AG04450 (cell line): ENCODE measurements around the gene NT5C2. TPM values are rescaled to one million over a fixed set of nuclear protein-coding genes. Genes with fewer than 3 reads are reported as not detected.
A peak's percentile ranks its signal among the peaks of the same experiment; 100 is the strongest.

Experiments used
- CTCF ChIA-PET: fragments of 300-600, 350-600 bp; formaldehyde crosslinking; extraction: SDS; loops from one replicate; lab custom pipeline; 2022; ENCODE audit warnings: antibody characterized with exemption, inconsistent platforms; lab: Charles Lee
- POLR2A ChIA-PET: fragments of 350-600 bp; formaldehyde crosslinking; extraction: SDS; loops from one replicate; lab custom pipeline; 2021; ENCODE audit warnings: antibody characterized with exemption, inconsistent platforms; lab: Yijun Ruan, JAX
- DNase-seq: peaks from one replicate; pipeline ENCODE4 v3.0.0-alpha.2; 2011; ENCODE audit warnings: low read depth, low spot score
- H3K27ac ChIP-seq: one replicate; pipeline ENCODE4 v1.5.1; 2012; ENCODE audit warnings: low read depth, low read length, control low read depth
- H3K27me3 ChIP-seq: one replicate; pipeline ENCODE4 v1.6.0; 2012; ENCODE audit warnings: low read length; ENCODE audit not compliant: control insufficient read depth, insufficient read depth
- H3K4me3 ChIP-seq: 2 replicates; pipeline ENCODE4 v1.5.1; 2011; ENCODE audit warnings: mild to moderate bottlenecking, low read depth, low read length, control low read depth
- H3K9me3 ChIP-seq: 2 replicates; pipeline ENCODE4 v1.5.1; 2012; ENCODE audit warnings: low read length; ENCODE audit not compliant: control insufficient read depth, insufficient read depth
- CTCF ChIP-seq: IDR thresholded peaks from 2 replicates; pipeline ENCODE4 v1.5.1; 2011; ENCODE audit warnings: low read depth, low read length, control low read depth, inconsistent platforms
- polyA plus RNA-seq: library from polyadenylated mRNA; depleted of rRNA; stranded (reverse); fragments of >200 nt; gene quantifications from 2 replicates; pipeline ENCODE4 v1.2.3, GENCODE V29; 2011; rRNA removed

The NT5C2 gene
- polyA plus RNA-seq, 1 experiment: 117 TPM

GRCh38 chr10:103038570-103038969, 154.5 kb downstream of the NT5C2 start:
- no peaks in the 10 kb centered on the region for H3K9me3 ChIP-seq
- H3K27ac ChIP-seq: peak overlapping the region; percentile 82
- DNase-seq: no peak
- ChIA-PET CTCF (no interaction called here), POLR2A (no interaction called here)
- TF ChIP-seq CTCF: no peak
- H3K27me3 ChIP-seq: no peaks in the 10 kb centered on the region
- H3K4me3 ChIP-seq: no peak overlapping the region

Other genes with a start within 250 kb of the NT5C2 start
- 0.15 and 0.20 TPM in 2 replicates for gene RPEL1, start 52.6 kb upstream of the NT5C2 start, polyA plus RNA-seq
- gene INA, start 83.9 kb upstream of the NT5C2 start, polyA plus RNA-seq: 5.2 and 6.6 TPM in 2 replicates
- 6.9 and 9.9 TPM in 2 replicates for gene PCGF6, start 157.9 kb upstream of the NT5C2 start, polyA plus RNA-seq
- 2.3 and 3.5 TPM in 2 replicates for gene TAF5, start 174.7 kb upstream of the NT5C2 start, polyA plus RNA-seq
- 258 and 407 TPM in 2 replicates for gene ATP5MK, start 203.2 kb upstream of the NT5C2 start, polyA plus RNA-seq
- gene PDCD11, start 203.4 kb upstream of the NT5C2 start, polyA plus RNA-seq: 18.5 and 21.9 TPM in 2 replicates